Heart right ventricle (tissue), 16 donors: Measurements from ENCODE around the gene HPF1. TPM values are rescaled to one million over a fixed set of nuclear protein-coding genes. Genes with fewer than 3 reads are reported as not detected.

Experiments used
- ATAC-seq, 8 donors: fragments of 200-7000 bp; cut with Tn5 transposase; one replicate each; pipeline ENCODE4 v1.9.1; 2020; ENCODE audit warnings: mild to moderate bottlenecking in 8 of 8, moderate library complexity in 8 of 8, moderate number of reproducible peaks in 1 of 8
- DNase-seq, 2 donors: peaks; one replicate each; pipeline ENCODE4 v3.0.0-alpha.2; 2020
- H3K27ac ChIP-seq, 10 donors: fragments of 200-600 bp; sonication (generic) in 2 of 10; one replicate each; pipeline versions ENCODE4 v1.5.0 to v1.8.0; 2020 to 2022; ENCODE audit warnings: mild to moderate bottlenecking in 3 of 10
- H3K27me3 ChIP-seq, 7 donors: fragments of 200-600 bp; one replicate each; pipeline ENCODE4 v1.8.0; 2021 to 2022; ENCODE audit warnings: mild to moderate bottlenecking in 2 of 7
- H3K36me3 ChIP-seq, 9 donors: fragments of 200-600 bp; sonication (generic) in 1 of 9; one replicate each; pipeline versions ENCODE4 v1.5.0 to v1.8.0; 2020 to 2022; ENCODE audit warnings: mild to moderate bottlenecking in 2 of 9
- H3K4me1 ChIP-seq, 9 donors: fragments of 200-600 bp; sonication (generic) in 1 of 9; one replicate each; pipeline versions ENCODE4 v1.5.0 to v1.8.0; 2020 to 2022; ENCODE audit warnings: mild to moderate bottlenecking in 4 of 9
- H3K4me3 ChIP-seq, 10 donors: fragments of 200-600 bp; sonication (generic) in 2 of 10; one replicate each; pipeline versions ENCODE4 v1.5.0 to v1.8.0; 2020 to 2022; ENCODE audit warnings: mild to moderate bottlenecking in 7 of 10, moderate library complexity in 2 of 10
- H3K9me3 ChIP-seq, 11 donors: fragments of 200-600 bp in 10 of 11; sonication (generic) in 2 of 11; one replicate each; pipeline versions ENCODE4 v1.5.0 to v1.8.0; 2013 to 2022; ENCODE audit warnings: mild to moderate bottlenecking in 2 of 11, control low read depth in 1 of 11, moderate library complexity in 1 of 11
- CTCF ChIP-seq, 9 donors: fragments of 200-600 bp; sonication (generic) in 2 of 9; IDR thresholded peaks; one replicate each; pipeline versions ENCODE4 v1.5.0 to v1.8.0; 2021 to 2022; ENCODE audit warnings: antibody characterized with exemption in 9 of 9, mild to moderate bottlenecking in 5 of 9, moderate library complexity in 1 of 9
- WGBS, 2 donors: extraction: QIAGEN DNeasy Blood & Tissue Kit; methylation state at CpG; one replicate each; pipeline ENCODE4 v1.1.7; 2013; ENCODE audit warnings: inconsistent platforms in 1 of 2; 5-methylcytosine and 5-hydroxymethylcytosine counted together
- intact Hi-C, 10 donors: fragments of 100-400 bp; cut with DNase I; formaldehyde crosslinking; loops; one replicate each; pipeline versions ENCODE4 v1.11.1 to v1.14.2; 2022
- polyA plus RNA-seq, 2 donors: library from polyadenylated mRNA; stranded (reverse); fragments of 200-250 nt; gene quantifications; one replicate each; pipeline ENCODE4 v1.2.3, GENCODE V29; 2013
- total RNA-seq, 10 donors: library from RNA; stranded (reverse); fragmentation: NEBNext Ultra II Directional in 3 of 10; extraction: Animal tissue kit (Norgen Biotek cat#: 25700) in 3 of 10; gene quantifications; one replicate each; pipeline versions ENCODE4 v1.2.1 to v1.2.4, GENCODE V29; 2021 to 2023
- donor health status: Arrhythmogenic right ventricular cardiomyopathy.
- donor health status: ischemic (EF 13 %, LVEDD 7.1; RV severe dilation, severe dysfunction).
- donor health status: healthy with polysubstance abuse.
- donor health status: DM: no; HTN: yes; CAD: no.
- donor health status: DM: no; HTN: no; CAD: no.
- donor health status: ischemic (EF 25% LVEDD 6.9; RV normal size, moderate dysfunction).
- donor health status: ischemic (EF 25% LVEDD 5.7; RV mildly dilated, moderate dysfunction).
- donor health status: healthy.
- donor health status: DM: yes; HTN: yes; CAD: no.
- donor health status: Ischemic cardiomyopathy.
- donor health status: ischemic (EF 35%, LVEDD 5.7; RV mildly dilated, moderate dysfunction).
- donor health status: nonischemic (EF 11% LVEDD 7.7; RV severe dilation, severe dysfunction).
- donor health status: DM: yes; HTN: yes; CAD: no.
- donor health status: PGD.
- donor health status: ischemic (EF 29% LVEDD 5.4; RV normal size, mild dysfunction).
- donor health status: nonischemic (EF 23%, LVEDD 6.1; RV moderate dilation, normal function).

Gene HPF1
- total and polyA plus RNA-seq, 12 donors = 15.4 to 29.1 (median 17.8) TPM

DNA sequence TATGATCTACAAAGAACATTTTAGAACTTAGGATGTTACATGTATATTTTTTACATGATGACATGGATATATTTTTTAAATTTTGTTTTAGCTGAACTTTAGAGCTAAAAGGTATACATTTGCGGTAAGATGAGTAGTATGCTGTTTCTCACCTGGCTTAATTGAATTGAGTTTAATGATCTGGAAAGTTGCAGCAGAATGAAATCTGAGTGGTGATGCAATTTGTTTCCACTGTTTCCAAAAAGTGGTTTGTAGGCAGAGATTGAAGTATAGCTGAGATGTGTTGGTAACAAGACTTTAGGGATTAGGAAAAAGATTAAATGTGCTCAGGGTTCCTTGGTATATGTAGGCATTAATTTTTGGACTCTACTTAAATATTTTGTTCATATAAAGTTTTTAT is 68.1 kb downstream of the HPF1 start:
- no peak for ATAC-seq
- Histone ChIP-seq H3K4me3 (no peak overlapping the region), H3K4me1 (no peaks in the 10 kb centered on the region), H3K9me3 (no peaks in the 10 kb centered on the region), H3K27ac (no peak overlapping the region), H3K36me3 (peaks cover 0 to 88% (median 33%) of the 10 kb centered on the region in 9 donors), H3K27me3 (no peaks in the 10 kb centered on the region)
- intact Hi-C loops = no loop called here
- 95 to 100% methylated on average over 1 of the region's 1 CpG for whole genome bisulfite sequencing, 2 donors
- TF ChIP-seq CTCF (IDR thresholded peaks at IDR 0.05) = no peak
- no peak for DNase-seq

DNA sequence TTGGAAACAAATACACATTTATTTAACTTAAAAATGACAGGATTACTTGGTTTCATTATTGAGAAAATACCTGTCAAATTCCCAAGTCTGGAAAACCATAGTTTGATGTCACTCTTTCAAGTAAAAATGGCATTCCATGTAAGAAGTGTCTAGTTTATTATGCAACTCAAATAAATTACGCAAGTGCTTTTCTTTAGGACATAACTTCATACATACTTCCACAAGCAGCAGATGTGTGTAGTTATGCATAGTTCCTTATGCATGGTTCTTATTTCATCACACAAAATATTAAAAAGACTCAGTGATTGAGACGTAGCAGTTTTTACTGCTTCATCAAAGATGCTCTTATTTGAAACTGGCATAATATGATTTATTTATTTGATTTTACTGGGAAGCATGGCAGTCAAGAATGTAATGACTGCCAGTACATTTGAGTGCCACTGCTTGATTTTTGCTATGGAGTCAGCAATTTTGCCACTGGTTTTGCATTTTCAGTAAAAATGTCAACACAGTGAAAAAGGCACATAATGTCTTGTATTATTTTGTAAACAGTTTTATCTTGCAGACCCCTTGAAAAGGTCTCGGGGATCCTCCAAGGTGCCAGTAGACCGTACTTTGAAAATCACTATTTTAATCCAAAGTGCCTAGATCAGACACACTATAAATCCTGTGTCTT is 75.2 kb downstream of the HPF1 start:
- H3K9me3 ChIP-seq = no peaks in the 10 kb centered on the region
- intact Hi-C loops = no loop called here
- no peak overlapping the region for H3K27ac ChIP-seq
- no peak for DNase-seq
- H3K36me3 ChIP-seq = peaks cover 0 to 74% (median 13%) of the 10 kb centered on the region in 9 donors
- H3K4me3 ChIP-seq = no peak overlapping the region
- no peak for TF ChIP-seq CTCF (IDR thresholded peaks at IDR 0.05)
- H3K4me1 ChIP-seq = peaks cover 0 to 6% (median 0%) of the 10 kb centered on the region in 9 donors
- H3K27me3 ChIP-seq = no peaks in the 10 kb centered on the region
- WGBS, 2 donors = 92 to 94% methylated on average over 4 of the region's 4 CpGs
- no peak for ATAC-seq

Other genes with a start within 250 kb of the HPF1 start
- gene NEK1, start 145.4 kb downstream of the HPF1 start, total RNA-seq = 10 to 100 TPM; 12.0 to 18.6 (median 15.5) TPM
- 10 to 100 TPM in 1 of 2 donors, 1 to 10 TPM in 1; 3.6 to 10.8 TPM for gene NEK1, start 145.4 kb downstream of the HPF1 start, polyA plus RNA-seq
- gene CLCN3, start 137.4 kb downstream of the HPF1 start, total RNA-seq = 10 to 100 TPM; 53.4 to 94.9 (median 65.2) TPM
- 10 to 100 TPM; 13.1 to 21.9 TPM for gene CLCN3, start 137.4 kb downstream of the HPF1 start, polyA plus RNA-seq